GM12878 (cell line): ENCODE results near the gene NR2F6. TPM values are rescaled to one million over a fixed set of nuclear protein-coding genes. Genes with fewer than 3 reads are reported as not detected.
A peak's percentile ranks its signal among the peaks of the same experiment; 100 is the strongest.

ENCODE experiments used
- GATAD2B ChIP-seq: fragments of 450-650 bp; conservative IDR thresholded peaks from 2 replicates; pipeline ENCODE4 v1.6.1; 2017; ENCODE audit warnings: low read depth, mild to moderate bottlenecking, moderate library complexity
- HDAC6 ChIP-seq: fragments of 200-600 bp; sonication (generic); IDR thresholded peaks from one replicate; pipeline ENCODE4 v1.8.0; 2017; ENCODE audit warnings: antibody characterized with exemption; ENCODE audit not compliant: unreplicated experiment
- HDGF ChIP-seq: fragments of 450-650 bp; IDR thresholded peaks from 2 replicates; pipeline ENCODE4 v1.6.1; 2016; ENCODE audit warnings: antibody characterized with exemption
- IKZF1 ChIP-seq: fragments of 450-650 bp; conservative IDR thresholded peaks from 2 replicates; pipeline ENCODE4 v1.6.1; 2017; ENCODE audit warnings: antibody characterized with exemption, mild to moderate bottlenecking
- LARP7 ChIP-seq: fragments of 450-650 bp; IDR thresholded peaks from 2 replicates; pipeline ENCODE4 v1.6.1; 2017; ENCODE audit warnings: mild to moderate bottlenecking
- MXI1 ChIP-seq: fragments of 150-350 bp; IDR thresholded peaks from 2 replicates; pipeline ENCODE4 v1.6.1; 2011; ENCODE audit warnings: low read depth, mild to moderate bottlenecking, inconsistent platforms, low read length, improper control_type of control experiment
- NR2C1 ChIP-seq: fragments of 450-650 bp; IDR thresholded peaks from 2 replicates; pipeline ENCODE4 v1.6.1; 2017; ENCODE audit warnings: antibody characterized with exemption, mild to moderate bottlenecking, moderate library complexity
- NRF1 ChIP-seq: conservative IDR thresholded peaks from 2 replicates; pipeline ENCODE4 v1.6.1; 2011; ENCODE audit warnings: mild to moderate bottlenecking, low read depth, low read length, improper control_type of control experiment
- RAD21 ChIP-seq: IDR thresholded peaks from 2 replicates; pipeline ENCODE4 v1.6.1; 2011; ENCODE audit warnings: mild to moderate bottlenecking, low read depth, low read length, moderate library complexity; ENCODE audit not compliant: insufficient read depth
- RAD51 ChIP-seq: fragments of 450-650 bp; IDR thresholded peaks from 2 replicates; pipeline ENCODE4 v1.6.1; 2016; ENCODE audit warnings: moderate library complexity, mild to moderate bottlenecking, inconsistent platforms
- RB1 ChIP-seq: fragments of 450-650 bp; formaldehyde crosslinking; IDR thresholded peaks from 2 replicates; pipeline ENCODE4 v1.6.1; 2017; ENCODE audit warnings: mild to moderate bottlenecking, borderline replicate concordance
- SIN3A ChIP-seq: IDR thresholded peaks from 2 replicates; pipeline ENCODE4 v1.6.1; 2012; ENCODE audit warnings: low read depth, low read length, improper control_type of control experiment
- SMC3 ChIP-seq: IDR thresholded peaks from 2 replicates; pipeline ENCODE4 v1.6.1; 2011; ENCODE audit warnings: low read length, improper control_type of control experiment, borderline replicate concordance
- SREBF1 ChIP-seq: IDR thresholded peaks from 2 replicates; pipeline ENCODE4 v1.6.1; 2012; ENCODE audit warnings: mild to moderate bottlenecking, low read length
- STAT1 ChIP-seq: fragments of 450-650 bp; conservative IDR thresholded peaks from 2 replicates; pipeline ENCODE4 v1.6.1; 2014; ENCODE audit warnings: antibody characterized with exemption, mild to moderate bottlenecking
- TCF3 ChIP-seq: IDR thresholded peaks from 2 replicates; pipeline ENCODE4 v1.6.1; 2012; ENCODE audit warnings: low read depth, mild to moderate bottlenecking, low read length, borderline replicate concordance; ENCODE audit not compliant: insufficient read depth
- YY1 ChIP-seq: IDR thresholded peaks from 2 replicates; pipeline ENCODE4 v1.6.1; 2011; ENCODE audit warnings: low read depth, mild to moderate bottlenecking, low read length
- ZNF207 ChIP-seq: fragments of 450-650 bp; IDR thresholded peaks from 2 replicates; pipeline ENCODE4 v1.6.1; 2014; ENCODE audit warnings: antibody characterized with exemption, mild to moderate bottlenecking, borderline replicate concordance
- ZNF24 ChIP-seq: fragments of 450-650 bp; IDR thresholded peaks from 2 replicates; pipeline ENCODE4 v1.6.1; 2017; ENCODE audit warnings: antibody characterized with exemption, mild to moderate bottlenecking
- ZNF384 ChIP-seq: IDR thresholded peaks from 2 replicates; pipeline ENCODE4 v1.6.1; 2012; ENCODE audit warnings: low read depth, mild to moderate bottlenecking, low read length, improper control_type of control experiment, borderline replicate concordance
- ZNF687 ChIP-seq: fragments of 450-650 bp; IDR thresholded peaks from 2 replicates; pipeline ENCODE4 v1.6.1; 2017; ENCODE audit warnings: mild to moderate bottlenecking, moderate library complexity
- ZSCAN29 ChIP-seq: fragments of 450-650 bp; IDR thresholded peaks from 2 replicates; pipeline ENCODE4 v1.6.1; 2017; ENCODE audit warnings: mild to moderate bottlenecking, moderate library complexity
- polyA plus RNA-seq, 11 experiments: library from polyadenylated mRNA; depleted of rRNA in 4 of 11; unstranded in 6 of 11; stranded (reverse) in 5 of 11; fragments of >200 nt; fragmentation: Nextera tagmentation in 4 of 11; fragmentation: Illumina TruSeq in 1 of 11; extraction: Ambion mirVana in 4 of 11; extraction: Trizol in 1 of 11; gene quantifications; 1 replicate in 1 of 11; 2 replicates in 10 of 11; pipeline versions ENCODE4 v1.2.1 to v1.2.3, GENCODE V29; 2011 to 2016; ENCODE audit warnings: inconsistent platforms in 2 of 11, missing spikeins in 2 of 11, low read depth in 1 of 11
- total RNA-seq, 4 experiments: library from RNA; depleted of rRNA in 3 of 4; stranded (reverse); fragments of >200 nt in 3 of 4; fragmentation: Illumina TruSeq in 1 of 4; extraction: Trizol in 1 of 4; gene quantifications; 2 replicates each; pipeline versions ENCODE4 v1.2.1 to v1.2.3, GENCODE V29; 2013 to 2021
- TF ChIP-seq, protein P1 (sequence below): IDR thresholded peaks from 2 replicates; pipeline ENCODE4 v1.6.1; 2012; ENCODE audit warnings: low read depth, low read length, improper control_type of control experiment
- TF ChIP-seq, protein P2 (sequence below): fragments of 450-650 bp; conservative IDR thresholded peaks from 2 replicates; pipeline ENCODE4 v1.6.1; 2017; ENCODE audit warnings: mild to moderate bottlenecking, moderate library complexity
- TF ChIP-seq, protein P3 (sequence below): IDR thresholded peaks from 2 replicates; pipeline ENCODE4 v1.6.1; 2011; ENCODE audit warnings: low read depth, mild to moderate bottlenecking, low read length, moderate library complexity, borderline replicate concordance; ENCODE audit errors: extremely low read depth

The NR2F6 gene
- total and polyA plus RNA-seq, 10 of the 15 experiments (the other 5 are each of a cell fraction or from before 2014, with no cell fraction given) = 0.18 to 15.5 (median 6.1) TPM

- TF ChIP-seq, protein P1, sequence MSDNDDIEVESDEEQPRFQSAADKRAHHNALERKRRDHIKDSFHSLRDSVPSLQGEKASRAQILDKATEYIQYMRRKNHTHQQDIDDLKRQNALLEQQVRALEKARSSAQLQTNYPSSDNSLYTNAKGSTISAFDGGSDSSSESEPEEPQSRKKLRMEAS = peak; percentile 92
- TF ChIP-seq HDAC6 = peak; percentile 57
- peak; percentile 76; the same call in 1 of the 2 replicates for TF ChIP-seq SIN3A
- no peak for TF ChIP-seq SREBF1
- no peak for TF ChIP-seq ZNF24
- peak; percentile 95 for TF ChIP-seq ZNF687
- peak; percentile 82; the same call in 1 of the 2 replicates for TF ChIP-seq RB1
- peak; percentile 39; the same call in 1 of the 2 replicates for TF ChIP-seq RAD21
- TF ChIP-seq, protein P2, sequence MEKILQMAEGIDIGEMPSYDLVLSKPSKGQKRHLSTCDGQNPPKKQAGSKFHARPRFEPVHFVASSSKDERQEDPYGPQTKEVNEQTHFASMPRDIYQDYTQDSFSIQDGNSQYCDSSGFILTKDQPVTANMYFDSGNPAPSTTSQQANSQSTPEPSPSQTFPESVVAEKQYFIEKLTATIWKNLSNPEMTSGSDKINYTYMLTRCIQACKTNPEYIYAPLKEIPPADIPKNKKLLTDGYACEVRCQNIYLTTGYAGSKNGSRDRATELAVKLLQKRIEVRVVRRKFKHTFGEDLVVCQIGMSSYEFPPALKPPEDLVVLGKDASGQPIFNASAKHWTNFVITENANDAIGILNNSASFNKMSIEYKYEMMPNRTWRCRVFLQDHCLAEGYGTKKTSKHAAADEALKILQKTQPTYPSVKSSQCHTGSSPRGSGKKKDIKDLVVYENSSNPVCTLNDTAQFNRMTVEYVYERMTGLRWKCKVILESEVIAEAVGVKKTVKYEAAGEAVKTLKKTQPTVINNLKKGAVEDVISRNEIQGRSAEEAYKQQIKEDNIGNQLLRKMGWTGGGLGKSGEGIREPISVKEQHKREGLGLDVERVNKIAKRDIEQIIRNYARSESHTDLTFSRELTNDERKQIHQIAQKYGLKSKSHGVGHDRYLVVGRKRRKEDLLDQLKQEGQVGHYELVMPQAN = peak; percentile 92
- peak; percentile 25; the same call in 1 of the 2 replicates for TF ChIP-seq NRF1
- peak; percentile 92 for TF ChIP-seq MXI1
- TF ChIP-seq ZNF207 = peak; percentile 71; the same call in 1 of the 2 replicates
- 0 out of 2 replicates have a peak, but pooled peaks have one; percentile 6 for TF ChIP-seq NR2C1
- TF ChIP-seq ZSCAN29 = 0 out of 2 replicates have a peak, but pooled peaks have one; percentile 25
- TF ChIP-seq HDGF = 0 out of 2 replicates have a peak, but pooled peaks have one; percentile 45
- peak; percentile 98 for TF ChIP-seq GATAD2B
- TF ChIP-seq IKZF1 = peak; percentile 78
- TF ChIP-seq RAD51 = no peak
- peak; percentile 82 for TF ChIP-seq YY1
- TF ChIP-seq ZNF384 = no peak
- 0 out of 2 replicates have a peak, but pooled peaks have one; percentile 31 for TF ChIP-seq STAT1
- TF ChIP-seq TCF3 = 0 out of 2 replicates have a peak, but pooled peaks have one; percentile 25
- peak; percentile 41 for TF ChIP-seq SMC3
- TF ChIP-seq LARP7 = peak; percentile 99
- TF ChIP-seq, protein P3, sequence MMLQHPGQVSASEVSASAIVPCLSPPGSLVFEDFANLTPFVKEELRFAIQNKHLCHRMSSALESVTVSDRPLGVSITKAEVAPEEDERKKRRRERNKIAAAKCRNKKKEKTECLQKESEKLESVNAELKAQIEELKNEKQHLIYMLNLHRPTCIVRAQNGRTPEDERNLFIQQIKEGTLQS = no peak
Measured at GRCh38 chr19:17235300-17235970, 10.3 kb downstream of the NR2F6 start (continued).
